Small intestine (tissue), 7 donors: ENCODE results near the gene PARS2. TPM values are rescaled to one million over a fixed set of nuclear protein-coding genes. Genes with fewer than 3 reads are reported as not detected.

ENCODE experiments used
- DNase-seq, 2 donors: peaks; one replicate each; pipeline versions ENCODE4 v3.0.0 to v3.0.0-alpha.2; 2013
- FAIRE-seq: peaks from 2 replicates; lab custom pipeline; 2012; peaks lifted over from hg19 to GRCh38; lab: Jason Lieb, UNC
- H3K27ac ChIP-seq, 3 donors: one replicate each; pipeline ENCODE4 v1.5.1; 2013; ENCODE audit warnings: low read length in 2 of 3, mild to moderate bottlenecking in 2 of 3, control low read depth in 1 of 3, inconsistent platforms in 1 of 3, low read depth in 1 of 3, moderate library complexity in 1 of 3
- H3K27me3 ChIP-seq, 3 donors: one replicate each; pipeline ENCODE4 v1.6.1; 2013; ENCODE audit warnings: low read length in 3 of 3, inconsistent platforms in 1 of 3; ENCODE audit not compliant: control insufficient read depth in 3 of 3, insufficient read depth in 3 of 3
- H3K36me3 ChIP-seq, 3 donors: one replicate each; pipeline ENCODE4 v1.6.1; 2013; ENCODE audit warnings: low read length in 3 of 3, inconsistent platforms in 1 of 3, low read depth in 1 of 3, mild to moderate bottlenecking in 1 of 3, moderate library complexity in 1 of 3; ENCODE audit not compliant: control insufficient read depth in 3 of 3, insufficient read depth in 2 of 3
- H3K4me1 ChIP-seq, 3 donors: one replicate each; pipeline ENCODE4 v1.6.1; 2013; ENCODE audit warnings: low read length in 2 of 3, inconsistent platforms in 1 of 3, low read depth in 1 of 3, mild to moderate bottlenecking in 1 of 3, moderate library complexity in 1 of 3; ENCODE audit not compliant: control insufficient read depth in 3 of 3, insufficient read depth in 2 of 3
- H3K4me3 ChIP-seq, 3 donors: one replicate each; pipeline ENCODE4 v1.5.1; 2013; ENCODE audit warnings: low read length in 3 of 3, control low read depth in 1 of 3, inconsistent platforms in 1 of 3, low read depth in 1 of 3, mild to moderate bottlenecking in 1 of 3, moderate library complexity in 1 of 3
- H3K9me3 ChIP-seq, 2 donors: one replicate each; pipeline ENCODE4 v1.6.1; 2013; ENCODE audit warnings: low read depth in 1 of 2, low read length in 1 of 2; ENCODE audit not compliant: control insufficient read depth in 2 of 2, insufficient read depth in 1 of 2
- WGBS, 3 donors: extraction: QIAGEN DNeasy Blood & Tissue Kit; methylation state at CpG; one replicate each; pipeline ENCODE4 v1.1.7; 2013; 5-methylcytosine and 5-hydroxymethylcytosine counted together
- polyA plus RNA-seq, 4 donors: library from polyadenylated mRNA; stranded (reverse) in 3 of 4; unstranded in 1 of 4; fragments of 200-250 nt in 3 of 4; fragments of 120-200 nt in 1 of 4; gene quantifications; one replicate each; pipeline versions ENCODE4 v1.2.1 to v1.2.3, GENCODE V29; 2013
- donor health status: healthy with polysubstance abuse.
- donor health status: control.
- donor health status: control.
- donor health status: Bipolar disorder and iron deficiency.
- donor health status: healthy.

Gene PARS2
- polyA plus RNA-seq, 4 donors, result 2.5 to 8.3 (median 3.9) TPM

DNA sequence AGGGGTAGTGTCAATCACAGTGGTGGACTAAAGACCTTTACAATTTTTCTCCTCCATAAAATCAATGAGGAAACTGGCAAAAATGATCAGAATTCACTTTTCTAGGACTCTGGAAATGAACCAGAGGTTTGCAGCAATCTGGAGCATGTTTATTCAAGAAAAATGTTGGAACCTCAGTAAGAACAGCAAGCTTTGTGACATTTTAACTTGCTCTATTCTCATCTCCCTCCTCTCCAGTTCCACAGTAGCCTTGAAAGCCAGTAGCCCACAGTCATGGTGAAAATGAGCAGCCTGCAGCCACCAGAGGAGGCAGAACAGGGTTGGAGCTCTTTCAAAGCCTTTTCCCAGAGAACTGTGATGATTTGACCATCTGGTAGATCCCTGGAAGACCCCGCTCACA lies 39.6 kb downstream of the PARS2 start:
- H3K36me3 ChIP-seq, result peaks cover 14 to 17% (median 15%) of the 10 kb centered on the region in 3 donors
- no peaks in the 10 kb centered on the region for H3K27me3 ChIP-seq
- H3K9me3 ChIP-seq, result peaks cover 0 to 11% of the 10 kb centered on the region in 2 donors
- DNase-seq, result no peak
- H3K4me1 ChIP-seq, result no peaks in the 10 kb centered on the region
- H3K4me3 ChIP-seq, result no peak overlapping the region
- FAIRE-seq, result no peak
- 94 to 100% (median 100%) methylated on average over 1 of the region's 1 CpG for WGBS, 3 donors
- H3K27ac ChIP-seq, result no peak overlapping the region

DNA sequence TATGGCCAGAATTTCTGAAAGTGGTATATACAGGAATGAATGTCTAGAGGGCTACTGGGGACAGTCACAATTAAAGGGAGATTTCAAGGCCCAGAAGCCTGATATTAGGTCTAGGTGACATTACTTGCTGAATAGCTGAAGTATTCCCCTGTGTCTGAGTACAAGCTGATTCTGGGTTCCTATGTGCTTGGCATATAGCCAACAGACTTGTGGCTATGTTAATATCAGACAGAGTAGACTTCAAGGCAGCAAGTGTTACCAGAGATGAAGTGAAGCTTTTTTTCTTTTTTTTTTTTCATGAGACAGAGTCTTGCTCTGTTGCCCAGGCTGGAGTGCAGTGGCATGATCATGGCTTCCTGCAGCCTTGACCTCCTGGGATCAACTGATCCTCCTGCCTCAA lies 40.3 kb downstream of the PARS2 start:
- H3K27me3 ChIP-seq, result no peaks in the 10 kb centered on the region
- no peak for FAIRE-seq
- H3K4me1 ChIP-seq, result no peaks in the 10 kb centered on the region
- DNase-seq, result no peak
- no peak overlapping the region for H3K27ac ChIP-seq
- H3K36me3 ChIP-seq, result peaks cover 9 to 19% (median 16%) of the 10 kb centered on the region in 3 donors
- peaks cover 0 to 11% of the 10 kb centered on the region in 2 donors for H3K9me3 ChIP-seq
- H3K4me3 ChIP-seq, result no peak overlapping the region

DNA sequence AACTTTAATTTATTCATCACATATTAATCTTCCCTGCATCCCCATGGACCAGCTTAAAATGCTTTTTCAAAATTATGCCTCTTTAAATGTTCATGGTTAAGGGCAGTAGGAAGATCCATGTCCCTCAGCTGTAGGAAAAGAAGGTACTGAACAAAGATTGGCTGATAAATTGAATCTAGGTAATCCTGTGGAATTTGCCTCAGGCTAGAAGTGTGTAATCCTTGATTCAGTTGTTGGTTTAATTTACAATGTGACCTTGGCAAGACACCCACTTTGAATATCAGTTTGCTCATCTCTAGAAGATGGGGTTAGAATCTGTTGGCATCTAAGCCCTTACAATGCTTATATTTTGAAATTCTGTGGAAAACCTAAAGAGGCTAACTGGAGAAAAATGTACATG lies 42.6 kb downstream of the PARS2 start:
- FAIRE-seq, result no peak
- Histone ChIP-seq H3K9me3 (peaks cover 0 to 11% of the 10 kb centered on the region in 2 donors), H3K4me1 (peaks cover 0 to under 1% (median 0%) of the 10 kb centered on the region in 3 donors), H3K36me3 (peaks cover 8 to 20% (median 12%) of the 10 kb centered on the region in 3 donors), H3K27me3 (no peaks in the 10 kb centered on the region), H3K27ac (no peak overlapping the region), H3K4me3 (no peak overlapping the region)
- DNase-seq, result no peak

DNA sequence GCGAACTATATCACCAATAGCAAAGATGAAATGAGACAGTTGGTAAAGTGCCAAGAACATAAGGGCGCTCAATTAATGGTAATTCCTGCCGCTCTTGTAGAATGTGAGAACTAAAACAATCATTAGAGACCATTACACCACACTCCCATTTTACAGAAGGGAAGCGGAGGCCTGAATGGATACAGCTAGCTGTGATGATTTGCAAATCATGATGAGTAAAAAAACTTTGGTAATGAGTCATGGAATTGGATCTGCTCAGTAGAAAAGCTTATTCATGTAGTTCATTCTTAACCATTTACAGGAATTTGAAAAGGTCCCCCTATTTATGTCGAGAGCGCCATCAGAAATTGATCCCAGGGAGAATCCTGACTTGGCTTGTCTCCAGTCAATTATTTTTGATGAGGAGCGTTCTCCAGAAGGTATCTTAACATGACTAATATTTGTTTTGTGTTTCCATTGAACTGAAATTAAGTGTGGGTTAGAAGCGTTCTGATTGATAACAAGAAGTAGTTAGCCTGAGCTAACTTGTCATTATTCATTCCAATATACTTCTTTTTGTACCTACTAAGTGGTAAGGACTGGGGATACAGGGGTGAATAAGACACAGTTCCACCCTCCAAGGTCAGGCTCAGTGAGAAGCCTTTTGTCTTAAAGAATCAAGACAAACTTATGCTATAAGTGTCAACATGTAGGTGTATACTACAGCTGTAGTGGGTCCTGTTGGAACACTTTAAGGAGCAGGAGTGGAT lies 47.9 kb downstream of the PARS2 start:
- 22 to 32% (median 23%) methylated on average over 8 of the region's 8 CpGs for WGBS, 3 donors
- peak overlapping the region; percentile 77 to 97 (median 83) for H3K4me3 ChIP-seq
- H3K27me3 ChIP-seq, result no peaks in the 10 kb centered on the region
- peak overlapping the region in 2 of 3 donors; percentile 77 to 83 for H3K27ac ChIP-seq
- no peaks in the 10 kb centered on the region for H3K9me3 ChIP-seq
- H3K4me1 ChIP-seq, result peaks cover 0 to 2% (median 0%) of the 10 kb centered on the region in 3 donors
- DNase-seq (no peak), FAIRE-seq (no peak)
- H3K36me3 ChIP-seq, result peaks cover 0 to 8% (median 5%) of the 10 kb centered on the region in 3 donors

DNA sequence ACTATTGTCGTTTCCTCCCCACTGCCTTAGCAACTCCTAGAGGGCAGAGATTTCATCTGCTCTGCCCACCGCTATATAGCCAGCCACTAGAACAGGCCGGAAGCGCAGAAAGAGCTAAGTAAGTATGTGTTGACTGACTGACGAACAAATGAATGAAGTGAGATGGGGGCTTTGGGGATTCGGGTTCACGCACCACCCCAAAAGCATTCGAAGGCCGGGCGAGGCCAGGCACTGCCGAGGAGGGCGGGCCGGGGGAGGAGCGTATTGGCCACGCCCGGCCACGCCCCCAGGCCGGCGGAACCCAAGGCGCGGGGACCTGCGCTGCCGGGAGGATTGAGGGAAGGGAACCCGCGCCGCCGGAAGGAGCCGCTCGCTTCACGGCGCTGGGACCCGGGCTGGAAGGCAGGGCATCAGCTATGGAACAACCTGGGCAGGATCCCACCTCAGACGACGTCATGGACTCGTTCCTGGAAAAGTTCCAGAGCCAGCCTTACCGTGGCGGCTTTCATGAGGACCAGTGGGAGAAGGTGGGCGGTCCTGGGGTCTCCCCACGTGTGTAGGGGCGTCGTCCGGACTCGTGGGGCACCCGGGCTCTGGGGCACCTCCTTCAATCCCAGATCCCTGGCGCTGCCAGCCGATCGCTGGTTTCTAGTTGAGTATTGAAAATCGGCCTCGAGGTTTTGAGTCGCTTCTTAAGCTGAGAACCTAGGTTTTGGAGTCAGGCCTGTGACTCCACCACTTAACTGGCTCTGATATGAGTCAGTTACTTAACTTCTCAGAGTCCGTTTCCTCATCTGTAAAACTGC lies 48.6 kb downstream of the PARS2 start, which contains the start of gene TTC4:
Gene TTC4 (plus strand): TSS at position 369 of the 806 bp plus-strand sequence. CDS start 48 bp downstream, at position 417.
- FAIRE-seq (no peak), DNase-seq (peak; percentile 88 to 95)
- H3K4me3 ChIP-seq, result peak within 1 kb of the TSS; percentile 77 to 97 (median 83)
- no peaks in the 10 kb centered on the region for H3K27me3 ChIP-seq
- H3K9me3 ChIP-seq, result no peaks in the 10 kb centered on the region
- H3K27ac ChIP-seq, result peak within 1 kb of the TSS; percentile 58 to 83 (median 77)
- H3K4me1 ChIP-seq, result peaks cover 0 to 2% (median 0%) of the 10 kb centered on the region in 3 donors
- WGBS, 3 donors, result 0 to 1% (median 1%) methylated on average over 50 to 51 of the region's 51 CpGs
- peaks cover 0 to 8% (median 5%) of the 10 kb centered on the region in 3 donors for H3K36me3 ChIP-seq

DNA sequence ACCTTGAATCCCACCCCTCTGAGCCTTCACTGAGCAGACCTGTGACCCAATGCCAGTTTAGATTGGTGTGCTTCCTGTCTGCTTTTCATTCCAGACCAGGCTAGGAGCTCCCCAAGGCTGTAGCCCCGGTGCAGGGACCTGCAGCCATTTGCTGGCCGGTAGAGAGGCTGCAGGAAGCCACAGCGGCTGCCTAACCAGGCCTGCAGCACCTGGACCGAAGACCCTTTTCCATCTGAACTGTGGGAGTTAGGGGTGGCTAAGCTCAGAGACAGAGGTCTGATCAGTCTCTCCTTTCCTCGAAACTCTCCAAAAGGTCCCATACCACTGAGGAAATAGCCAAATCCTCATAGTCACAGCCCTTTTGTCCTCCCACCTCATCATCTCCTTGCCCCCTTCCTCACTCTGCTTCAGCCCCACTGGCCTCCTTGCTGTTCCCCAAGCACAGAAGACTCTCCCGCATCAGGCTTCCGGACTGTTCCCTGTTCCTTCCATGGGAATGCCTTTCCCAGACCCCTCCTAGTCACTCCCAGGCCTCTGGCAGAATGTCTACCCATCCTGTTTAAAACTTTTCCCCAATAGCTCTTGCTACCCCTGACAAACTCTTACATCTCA lies 49.3 kb downstream of the PARS2 start:
- peaks cover 0 to 2% (median 0%) of the 10 kb centered on the region in 3 donors for H3K4me1 ChIP-seq
- DNase-seq, result no peak
- H3K27me3 ChIP-seq, result no peaks in the 10 kb centered on the region
- H3K9me3 ChIP-seq, result no peaks in the 10 kb centered on the region
- peaks cover 0 to 8% (median 3%) of the 10 kb centered on the region in 3 donors for H3K36me3 ChIP-seq
- WGBS, 3 donors, result 91 to 96% (median 92%) methylated on average over 7 of the region's 7 CpGs
- H3K27ac ChIP-seq, result peak overlapping the region in 1 of 3 donors; percentile 66
- H3K4me3 ChIP-seq, result peak overlapping the region; percentile 22 to 97 (median 83)
- FAIRE-seq, result no peak

DNA sequence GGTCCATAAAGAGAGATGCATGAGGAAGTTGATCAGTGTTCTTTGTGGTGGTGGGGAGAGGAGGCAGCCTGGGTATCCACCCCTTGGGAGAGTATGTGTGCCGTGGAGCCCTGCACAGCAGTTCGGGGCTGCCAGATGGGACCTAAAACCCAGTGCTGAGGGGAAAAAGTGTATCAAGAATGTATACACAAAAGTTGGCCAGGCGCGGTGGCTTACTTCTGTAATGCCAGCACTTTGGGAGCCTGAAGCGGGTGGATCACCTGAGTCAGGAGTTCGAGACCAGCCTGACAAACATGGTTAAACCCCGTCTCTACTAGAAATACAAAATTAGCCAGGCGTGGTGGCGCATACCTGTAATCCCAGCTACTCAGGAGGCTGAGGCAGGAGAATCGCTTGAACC lies 52.8 kb downstream of the PARS2 start:
- WGBS, 3 donors, result 90 to 92% (median 90%) methylated on average over 10 of the region's 10 CpGs

DNA sequence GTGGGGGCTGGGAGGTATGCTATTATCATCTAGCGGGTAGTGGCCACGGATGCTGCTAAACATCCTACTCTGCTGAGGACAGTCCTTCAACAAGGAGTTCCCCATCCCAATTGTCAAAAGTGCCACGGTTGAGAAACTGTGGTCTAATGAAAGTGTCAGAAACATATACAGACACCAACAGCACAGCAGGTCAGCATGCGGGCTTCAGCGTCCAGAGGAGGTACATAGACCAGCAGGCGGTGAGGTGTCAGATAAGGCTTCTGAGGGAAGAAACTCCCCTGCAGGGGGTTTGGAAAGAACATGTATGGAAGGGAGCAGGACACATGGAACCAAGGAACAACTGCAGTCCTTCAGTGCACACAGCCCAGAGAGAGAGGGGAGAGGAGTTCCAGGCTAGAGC lies 53.5 kb downstream of the PARS2 start:
- 85 to 87% (median 87%) methylated on average over 6 of the region's 6 CpGs for WGBS, 3 donors
- H3K9me3 ChIP-seq, result no peaks in the 10 kb centered on the region
- H3K4me3 ChIP-seq, result no peak overlapping the region
- H3K27me3 ChIP-seq, result no peaks in the 10 kb centered on the region
- H3K36me3 ChIP-seq, result peaks cover 0 to 9% (median 0%) of the 10 kb centered on the region in 3 donors
- no peak overlapping the region for H3K27ac ChIP-seq
- H3K4me1 ChIP-seq, result no peaks in the 10 kb centered on the region
- FAIRE-seq (no peak), DNase-seq (no peak)

More for the DNA sequence above, 52.8 kb downstream of the PARS2 start:
- DNase-seq, result no peak
- peaks cover 0 to 5% (median 0%) of the 10 kb centered on the region in 3 donors for H3K36me3 ChIP-seq
- no peaks in the 10 kb centered on the region for H3K4me1 ChIP-seq
- H3K27me3 ChIP-seq, result no peaks in the 10 kb centered on the region
- H3K27ac ChIP-seq, result no peak overlapping the region
- no peaks in the 10 kb centered on the region for H3K9me3 ChIP-seq
- H3K4me3 ChIP-seq, result no peak overlapping the region
- FAIRE-seq, result no peak
